ENCODE results near the gene SERPINE2.

- TF ChIP-seq CTCF (conservative IDR thresholded peaks at IDR 0.05) = no peak
- no peak for TF ChIP-seq ZFX (IDR thresholded peaks at IDR 0.05)
Measured at GRCh38 chr2:224056889-224057288, 17.8 kb upstream of the SERPINE2 start.
